HG03159 (cell line): ENCODE data around the gene RNF146.
A peak's percentile ranks its signal among the peaks of the same experiment; 100 is the strongest.
"Not testable (repeated sequence)": the region's sequence is repeated elsewhere in the genome, so short reads cannot be mapped to it uniquely, and the experiment has no call there.

Experiments
- ATAC-seq: cut with Tn5 transposase; IDR thresholded peaks from one replicate; pipeline ENCODE4 v1.9.1; 2021; ENCODE audit warnings: mild to moderate bottlenecking, moderate library complexity; ENCODE audit not compliant: unreplicated experiment

Gene RNF146

GRCh38 chr6:127282184-127282583 is 15.5 kb downstream of the RNF146 start:
- ATAC-seq = no peak

DNA sequence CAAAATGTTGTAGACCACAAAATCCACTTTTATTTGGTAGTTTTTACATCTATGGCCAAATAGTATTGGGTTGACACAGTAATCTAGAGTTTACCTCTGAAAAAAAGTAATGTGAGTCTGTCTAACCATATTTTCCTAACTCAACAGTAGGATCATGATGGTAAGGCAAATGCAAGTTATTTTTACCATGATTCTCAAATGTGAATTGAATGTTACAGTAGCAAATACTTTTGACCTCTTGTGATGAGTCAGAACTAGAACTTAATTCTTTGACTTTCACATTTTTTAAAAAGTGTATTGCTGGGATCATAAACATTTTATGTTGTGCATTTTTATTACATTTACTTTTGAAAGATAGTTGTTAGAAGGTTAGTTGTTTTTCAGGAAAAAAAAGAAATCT is 22.0 kb downstream of the RNF146 start:
- no peak for ATAC-seq

- no peak for ATAC-seq
These were observed 23.3 kb downstream of the RNF146 start for GRCh38 chr6:127289934-127290333.

- peak; percentile 31 for ATAC-seq
These were observed 24.0 kb downstream of the RNF146 start for GRCh38 chr6:127290391-127291265.

- peak; percentile 88 for ATAC-seq
These were observed 24.8 kb downstream of the RNF146 start for GRCh38 chr6:127291495-127291894.

GRCh38 chr6:127297502-127298070 is 30.9 kb downstream of the RNF146 start:
- no peak for ATAC-seq

GRCh38 chr6:127298475-127298874 is 31.8 kb downstream of the RNF146 start:
- no peak for ATAC-seq

DNA sequence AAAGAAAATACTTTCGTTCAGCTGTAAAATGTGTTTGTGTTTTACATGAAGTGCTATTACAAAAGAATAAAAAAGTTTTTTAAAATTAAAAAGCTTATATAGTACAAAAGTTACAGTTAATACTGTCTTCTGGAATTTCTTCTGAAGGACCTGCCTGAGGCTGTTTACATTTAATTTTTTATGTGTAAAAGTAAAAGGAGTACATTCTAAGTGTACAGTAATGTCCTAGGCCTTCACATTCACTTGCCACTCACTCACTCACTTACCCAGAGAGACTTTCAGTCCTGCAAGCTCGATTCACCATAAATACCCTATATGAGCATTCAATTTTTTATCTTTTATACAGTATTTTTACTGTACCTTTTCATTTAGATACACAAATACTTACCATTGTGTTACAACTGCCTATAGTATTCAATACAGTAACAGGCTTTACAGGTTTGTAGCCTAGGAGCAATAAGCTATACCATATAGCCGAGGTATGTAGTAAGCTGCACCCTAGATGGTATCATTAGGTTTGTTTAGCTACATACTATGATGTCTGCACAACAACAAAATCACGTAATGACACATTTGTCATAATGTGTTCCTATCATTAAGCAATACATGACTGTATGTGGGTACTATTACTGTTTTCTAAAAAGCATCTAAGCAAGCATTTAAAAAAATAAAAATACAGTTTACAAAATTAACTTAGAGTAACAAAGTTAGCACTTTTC is 33.0 kb downstream of the RNF146 start:
- no peak for ATAC-seq

DNA sequence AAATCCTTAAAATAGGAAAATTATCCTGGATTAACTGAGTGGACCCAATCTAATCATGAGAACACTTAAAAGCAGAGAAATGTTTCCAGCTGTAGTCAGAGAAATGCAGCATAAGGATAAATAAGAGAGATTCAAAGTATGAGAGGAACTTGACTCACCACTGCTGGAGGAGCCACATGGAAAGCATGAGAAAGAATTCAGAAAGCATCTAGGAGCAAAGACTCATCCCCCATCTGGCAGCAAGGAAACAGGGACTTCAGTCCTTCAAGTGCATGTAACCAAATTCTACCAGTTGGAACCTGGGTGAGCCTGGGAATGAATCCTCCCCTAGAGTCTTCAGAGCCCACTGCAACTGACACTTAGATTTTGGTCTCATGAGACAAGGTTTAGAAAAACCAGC is 33.7 kb downstream of the RNF146 start:
- ATAC-seq = no peak

- ATAC-seq = no peak
These were observed 34.6 kb downstream of the RNF146 start for GRCh38 chr6:127301199-127301700.

DNA sequence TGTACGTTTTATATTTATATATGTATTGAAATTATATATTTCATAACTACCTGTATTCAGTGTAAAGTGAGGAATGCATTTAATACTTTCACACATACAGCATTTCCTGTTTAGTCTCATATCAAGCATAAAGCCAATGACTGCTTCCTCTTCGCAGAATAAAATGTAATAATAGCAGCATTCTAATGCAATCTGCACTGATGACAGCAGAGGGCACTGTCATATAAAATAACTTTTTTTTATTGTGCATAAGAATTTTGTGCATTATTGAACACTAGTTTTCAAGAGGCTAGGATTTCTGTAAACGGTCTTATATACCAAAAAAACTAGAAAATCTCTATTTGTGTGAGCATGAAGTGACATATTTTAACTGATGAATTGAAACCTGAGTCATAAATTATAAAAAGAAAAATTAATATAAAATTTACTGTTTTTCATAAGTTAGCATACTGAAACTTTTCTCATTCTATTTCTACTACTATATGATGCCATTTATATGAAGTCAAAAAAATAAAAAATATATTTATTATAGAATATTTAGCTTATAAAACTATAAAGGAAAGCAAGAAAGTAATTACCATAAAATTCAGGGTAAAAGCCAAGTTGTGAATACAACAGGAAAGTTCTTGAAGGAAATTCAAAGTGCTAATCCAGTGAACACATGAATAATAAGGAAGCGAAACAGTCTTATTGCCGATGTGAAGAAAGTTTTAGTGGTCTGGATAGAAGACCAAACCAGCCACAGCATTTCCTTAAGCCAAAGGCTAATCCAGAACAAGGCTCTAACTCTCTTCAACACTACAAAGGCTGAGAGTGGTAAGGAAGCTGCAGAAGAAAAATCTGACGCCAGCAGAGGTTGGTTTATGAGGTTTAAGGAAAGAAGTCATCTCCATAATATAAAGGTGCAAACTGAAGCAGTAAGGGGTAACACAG is 36.3 kb downstream of the RNF146 start:
- peak; percentile 93 for ATAC-seq

- no peak for ATAC-seq
These were observed 37.3 kb downstream of the RNF146 start for GRCh38 chr6:127303917-127304316.

GRCh38 chr6:127305741-127306140 is 39.1 kb downstream of the RNF146 start:
- ATAC-seq = no peak

GRCh38 chr6:127317388-127318128 is 50.9 kb downstream of the RNF146 start:
- ATAC-seq = no peak

GRCh38 chr6:127319686-127320085 is 53.0 kb downstream of the RNF146 start:
- no peak for ATAC-seq

- ATAC-seq = no peak
These were observed 61.5 kb downstream of the RNF146 start for GRCh38 chr6:127328043-127328609.

DNA sequence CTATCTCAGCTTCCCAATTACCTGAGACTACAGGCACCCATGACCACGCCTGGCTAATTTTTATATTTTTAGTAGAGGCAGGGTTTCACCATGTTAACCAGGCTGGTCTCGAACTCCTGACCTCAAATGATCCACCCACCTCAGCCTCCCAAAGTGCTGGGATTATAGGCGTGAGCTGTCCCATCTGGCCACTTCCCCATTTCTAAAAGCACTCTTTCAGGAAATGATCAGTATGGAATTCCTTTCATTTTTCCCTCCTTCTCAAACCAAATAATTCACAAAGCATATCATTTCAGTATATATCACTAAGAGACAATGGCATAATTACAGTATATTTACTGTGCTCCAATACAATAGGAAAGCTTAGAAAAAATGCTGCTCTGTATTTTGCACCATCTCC is 64.6 kb downstream of the RNF146 start:
- ATAC-seq = not testable (repeated sequence)

DNA sequence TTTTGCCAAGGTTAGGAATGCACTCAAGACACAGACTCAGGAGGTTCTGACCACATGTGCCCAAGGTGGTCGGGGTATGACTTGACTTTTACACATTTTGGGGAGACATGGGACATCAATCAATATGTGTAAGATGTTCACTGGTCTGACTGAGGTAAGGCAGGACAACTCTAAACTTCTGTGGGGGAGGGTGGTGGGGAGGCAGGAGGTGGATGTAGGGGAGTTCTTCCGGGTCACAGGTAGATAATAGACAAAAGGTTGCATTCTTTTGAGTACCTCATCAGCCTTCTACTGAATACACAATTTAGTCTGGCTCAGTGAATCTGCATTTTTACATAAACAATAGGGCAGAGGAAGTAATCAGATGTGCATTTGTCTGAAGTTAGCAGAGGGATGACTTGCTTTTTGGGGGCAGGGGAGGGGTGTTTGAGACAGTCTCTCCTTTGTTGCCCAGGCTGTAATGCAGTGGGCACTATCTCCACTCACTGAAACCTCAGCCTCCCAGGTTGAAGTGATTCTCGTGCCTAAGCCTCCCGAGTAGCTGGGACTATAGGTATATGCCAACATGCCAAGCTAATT is 65.8 kb downstream of the RNF146 start:
- ATAC-seq = no peak
